Left forelimb (tissue), 1 donor: Measurements from ENCODE around the gene AVEN.

Source experiments
- DNase-seq: peaks from one replicate; pipeline ENCODE4 v3.0.0-alpha.2; 2018; ENCODE audit warnings: low spot score

AVEN gene

GRCh38 chr15:33913459-33913858, 125.5 kb downstream of the AVEN start:
- no peak for DNase-seq

GRCh38 chr15:33912326-33912725, 126.7 kb downstream of the AVEN start:
- DNase-seq = no peak

- DNase-seq = no peak
Observed at GRCh38 chr15:33910741-33911140, 128.3 kb downstream of the AVEN start.

- DNase-seq = no peak
Observed at GRCh38 chr15:33908406-33908805, 130.6 kb downstream of the AVEN start.

GRCh38 chr15:33907326-33907725, 131.7 kb downstream of the AVEN start:
- DNase-seq = no peak

GRCh38 chr15:33903661-33904060, 135.3 kb downstream of the AVEN start:
- no peak for DNase-seq

GRCh38 chr15:33902043-33902442, 137.0 kb downstream of the AVEN start:
- DNase-seq = no peak

- DNase-seq = no peak
Observed at GRCh38 chr15:33894193-33894592, 144.8 kb downstream of the AVEN start.

GRCh38 chr15:33888176-33888575, 150.8 kb downstream of the AVEN start:
- DNase-seq = no peak

GRCh38 chr15:33882921-33883320, 156.1 kb downstream of the AVEN start:
- DNase-seq = no peak

GRCh38 chr15:33874156-33874555, 164.8 kb downstream of the AVEN start:
- DNase-seq = no peak

GRCh38 chr15:33872416-33873106, 166.4 kb downstream of the AVEN start:
- DNase-seq = no peak

GRCh38 chr15:33871980-33872379, 167.0 kb downstream of the AVEN start:
- DNase-seq = no peak

GRCh38 chr15:33866101-33866737, 172.8 kb downstream of the AVEN start:
- DNase-seq = no peak

- no peak for DNase-seq
Observed at GRCh38 chr15:33865416-33865815, 173.6 kb downstream of the AVEN start.

- no peak for DNase-seq
Observed at GRCh38 chr15:33864360-33865075, 174.5 kb downstream of the AVEN start.

- DNase-seq = no peak
Observed at GRCh38 chr15:33860754-33861153, 178.2 kb downstream of the AVEN start.

- no peak for DNase-seq
Observed at GRCh38 chr15:33859992-33860545, 178.9 kb downstream of the AVEN start.

GRCh38 chr15:33858836-33859235, 180.2 kb downstream of the AVEN start:
- no peak for DNase-seq

GRCh38 chr15:33857726-33858125, 181.3 kb downstream of the AVEN start:
- no peak for DNase-seq

GRCh38 chr15:33852570-33852969, 186.4 kb downstream of the AVEN start:
- DNase-seq = no peak

GRCh38 chr15:33852094-33852493, 186.9 kb downstream of the AVEN start:
- DNase-seq = no peak

- DNase-seq = no peak
Observed at GRCh38 chr15:33851079-33851478, 187.9 kb downstream of the AVEN start.
